ENCODE data around the gene ARFGAP2. TPM values are rescaled to one million over a fixed set of nuclear protein-coding genes. Genes with fewer than 3 reads are reported as not detected.

The ARFGAP2 gene
- total RNA-seq, 1 donor from 2014 or later, result 77.6 TPM

DNA sequence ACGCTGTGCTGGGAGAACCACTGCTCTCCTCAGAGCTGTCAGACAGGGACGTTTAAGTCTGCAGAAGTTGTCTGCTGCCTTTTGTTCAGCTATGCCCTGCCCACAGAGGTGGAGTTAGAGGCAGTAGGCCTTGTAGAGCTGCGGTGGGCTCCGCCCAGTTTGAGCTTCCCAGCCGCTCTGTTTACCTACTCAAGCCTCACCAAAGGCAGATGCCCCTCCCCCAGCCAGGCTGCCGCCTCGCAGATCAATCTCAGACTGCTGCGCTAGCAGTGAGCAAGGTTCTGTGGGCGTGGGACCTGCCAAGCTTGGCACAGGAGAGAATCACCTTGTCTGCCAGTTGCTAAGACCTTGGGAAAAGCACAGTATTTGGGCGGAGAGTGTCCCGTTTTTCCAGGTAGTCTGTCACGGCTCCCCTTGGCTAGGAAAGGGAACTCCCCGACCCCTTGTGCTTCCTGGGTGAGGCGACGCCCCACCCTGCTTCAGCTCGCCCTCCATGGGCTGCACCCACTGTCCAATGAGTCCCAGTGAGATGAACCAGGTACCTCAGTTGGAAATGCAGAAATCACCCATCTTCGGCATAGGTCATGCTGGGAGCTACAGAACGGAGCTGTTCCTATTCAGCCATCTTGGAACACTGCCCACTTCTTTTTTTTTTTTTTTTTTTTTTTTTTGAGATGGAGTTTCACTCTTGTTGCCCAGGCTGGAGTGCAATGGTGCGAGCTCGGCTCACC, 57.6 kb downstream of the ARFGAP2 start:
- peak; percentile 97 for DNase-seq (ENCODE audit: low spot score)
- ATAC-seq, result peak; percentile 95

Other genes with a start within 250 kb of the ARFGAP2 start
- 4.1 TPM for gene CSTPP1, start 240.1 kb downstream of the ARFGAP2 start, total RNA-seq
- gene PACSIN3, start 9.6 kb upstream of the ARFGAP2 start, total RNA-seq, result 32.8 TPM
- 15.4 TPM for gene DDB2, start 38.1 kb upstream of the ARFGAP2 start, total RNA-seq
- 72.9 TPM for gene ACP2, start 71.9 kb upstream of the ARFGAP2 start, total RNA-seq
- gene NR1H3, start 81.1 kb upstream of the ARFGAP2 start, total RNA-seq, result 94.0 TPM
- gene MADD, start 93.3 kb upstream of the ARFGAP2 start, total RNA-seq, result 24.4 TPM
- gene MYBPC3, start 175.8 kb upstream of the ARFGAP2 start, total RNA-seq, result 0.08 TPM
- gene SPI1, start 201.7 kb upstream of the ARFGAP2 start, total RNA-seq, result 10.9 TPM
- gene SLC39A13, start 231.7 kb upstream of the ARFGAP2 start, total RNA-seq, result 15.8 TPM
- gene PSMC3, start 249.6 kb upstream of the ARFGAP2 start, total RNA-seq, result 64.6 TPM

All from left lobe of liver (tissue), 2 donors.